ENCODE data around the gene CACNA1S. TPM values are rescaled to one million over a fixed set of nuclear protein-coding genes. Genes with fewer than 3 reads are reported as not detected.

The CACNA1S gene
- total RNA-seq, 1 donor from 2014 or later: not detected

- H3K4me1 ChIP-seq: no peaks in the 10 kb centered on the region
- no peak for TF ChIP-seq CTCF (IDR thresholded peaks at IDR 0.05)
- H3K27ac ChIP-seq: no peak overlapping the region
- no peaks in the 10 kb centered on the region for H3K27me3 ChIP-seq
- no peak overlapping the region for H3K4me3 ChIP-seq
- no peak for DNase-seq (ENCODE audit: low spot score in 2 of 2)
- H3K9me3 ChIP-seq: no peaks in the 10 kb centered on the region
- intact Hi-C loops (cut with DNase I): no loop called here
- no peaks in the 10 kb centered on the region for H3K36me3 ChIP-seq
Observed at GRCh38 chr1:201103666-201104065, 8.6 kb downstream of the CACNA1S start.

GRCh38 chr1:201100169-201100930 lies 11.9 kb downstream of the CACNA1S start:
- no peak for TF ChIP-seq CTCF (IDR thresholded peaks at IDR 0.05)
- intact Hi-C loops (cut with DNase I): no loop called here

GRCh38 chr1:201098992-201099677 lies 13.1 kb downstream of the CACNA1S start:
- Histone ChIP-seq H3K9me3 (no peaks in the 10 kb centered on the region), H3K4me1 (no peaks in the 10 kb centered on the region), H3K4me3 (no peak overlapping the region), H3K27ac (no peak overlapping the region), H3K36me3 (no peaks in the 10 kb centered on the region), H3K27me3 (no peaks in the 10 kb centered on the region)
- intact Hi-C loops (cut with DNase I): no loop called here
- no peak for TF ChIP-seq CTCF (IDR thresholded peaks at IDR 0.05)
- DNase-seq (ENCODE audit: low spot score in 2 of 2): no peak

More at GRCh38 chr1:201100169-201100930, 11.9 kb downstream of the CACNA1S start:
- Histone ChIP-seq H3K9me3 (no peaks in the 10 kb centered on the region), H3K27me3 (no peaks in the 10 kb centered on the region), H3K36me3 (no peaks in the 10 kb centered on the region), H3K27ac (no peak overlapping the region), H3K4me1 (no peaks in the 10 kb centered on the region), H3K4me3 (no peak overlapping the region)
- no peak for DNase-seq (ENCODE audit: low spot score in 2 of 2)

- no peak for TF ChIP-seq CTCF (IDR thresholded peaks at IDR 0.05)
- no peaks in the 10 kb centered on the region for H3K36me3 ChIP-seq
- no peaks in the 10 kb centered on the region for H3K27me3 ChIP-seq
- intact Hi-C loops (cut with DNase I): no loop called here
- no peak overlapping the region for H3K4me3 ChIP-seq
- DNase-seq (ENCODE audit: low spot score in 2 of 2): no peak
- H3K27ac ChIP-seq: no peak overlapping the region
- H3K9me3 ChIP-seq: no peaks in the 10 kb centered on the region
- no peaks in the 10 kb centered on the region for H3K4me1 ChIP-seq
Observed at GRCh38 chr1:201096977-201097856, 15.0 kb downstream of the CACNA1S start.

GRCh38 chr1:201096041-201096461 lies 16.2 kb downstream of the CACNA1S start:
- TF ChIP-seq CTCF (IDR thresholded peaks at IDR 0.05): no peak
- no peak for DNase-seq (ENCODE audit: low spot score in 2 of 2)
- no peaks in the 10 kb centered on the region for H3K9me3 ChIP-seq
- H3K27ac ChIP-seq: no peak overlapping the region
- no peaks in the 10 kb centered on the region for H3K27me3 ChIP-seq
- H3K4me3 ChIP-seq: no peak overlapping the region
- intact Hi-C loops (cut with DNase I): no loop called here
- no peaks in the 10 kb centered on the region for H3K4me1 ChIP-seq
- H3K36me3 ChIP-seq: no peaks in the 10 kb centered on the region

All from ascending aorta (tissue), 2 donors.